ENCODE measurements around the gene SNAP25. TPM values are rescaled to one million over a fixed set of nuclear protein-coding genes. Genes with fewer than 3 reads are reported as not detected.

SNAP25 gene
- total RNA-seq, 1 donor from 2014 or later: 3.7 TPM

- Mint-ChIP-seq H3K9me3 (no peaks in the 10 kb centered on the region), H3K27ac (no peak overlapping the region), H3K4me1 (ENCODE audit: low read depth) (no peaks in the 10 kb centered on the region), H3K36me3 (ENCODE audit: low read depth) (no peaks in the 10 kb centered on the region), H3K27me3 (ENCODE audit: insufficient read depth) (peaks cover 4% of the 10 kb centered on the region), H3K4me3 (no peak overlapping the region)
- no peak for DNase-seq (ENCODE audit: low spot score)
- intact Hi-C loops (cut with micrococcal nuclease): no loop called here
Measured at GRCh38 chr20:10306440-10307358, 88.1 kb downstream of the SNAP25 start.

- no peaks in the 10 kb centered on the region for H3K36me3 Mint-ChIP-seq (ENCODE audit: low read depth)
- peaks cover 4% of the 10 kb centered on the region for H3K27me3 Mint-ChIP-seq (ENCODE audit: insufficient read depth)
- H3K4me3 Mint-ChIP-seq: no peak overlapping the region
- H3K9me3 Mint-ChIP-seq: no peaks in the 10 kb centered on the region
- no peak for DNase-seq (ENCODE audit: low spot score)
- no peaks in the 10 kb centered on the region for H3K4me1 Mint-ChIP-seq (ENCODE audit: low read depth)
- intact Hi-C loops (cut with micrococcal nuclease): no loop called here
- H3K27ac Mint-ChIP-seq: no peak overlapping the region
Measured at GRCh38 chr20:10307359-10307735, 88.7 kb downstream of the SNAP25 start.

DNA sequence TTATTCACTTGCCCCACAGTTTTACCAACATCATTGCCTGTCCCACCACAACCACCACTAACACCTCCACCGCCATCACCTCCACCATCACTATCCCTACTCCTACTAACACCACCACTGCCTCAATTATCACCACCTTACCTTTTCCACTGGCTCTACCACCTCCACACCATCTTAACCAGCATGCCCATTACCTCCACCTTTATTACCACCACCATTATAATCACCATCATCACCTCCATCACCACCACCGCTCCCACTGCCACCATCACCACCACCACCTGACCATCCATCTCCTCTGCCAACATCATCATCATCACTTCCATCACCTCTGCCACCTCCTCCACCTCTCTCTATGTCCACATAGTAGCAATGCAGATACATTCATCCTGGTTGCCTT lies 90.0 kb downstream of the SNAP25 start:
- H3K9me3 Mint-ChIP-seq: no peaks in the 10 kb centered on the region
- H3K4me1 Mint-ChIP-seq (ENCODE audit: low read depth): no peaks in the 10 kb centered on the region
- intact Hi-C loops (cut with micrococcal nuclease): no loop called here
- no peaks in the 10 kb centered on the region for H3K36me3 Mint-ChIP-seq (ENCODE audit: low read depth)
- no peak overlapping the region for H3K4me3 Mint-ChIP-seq
- H3K27me3 Mint-ChIP-seq (ENCODE audit: insufficient read depth): peaks cover 3% of the 10 kb centered on the region
- DNase-seq (ENCODE audit: low spot score): no peak
- H3K27ac Mint-ChIP-seq: no peak overlapping the region

DNA sequence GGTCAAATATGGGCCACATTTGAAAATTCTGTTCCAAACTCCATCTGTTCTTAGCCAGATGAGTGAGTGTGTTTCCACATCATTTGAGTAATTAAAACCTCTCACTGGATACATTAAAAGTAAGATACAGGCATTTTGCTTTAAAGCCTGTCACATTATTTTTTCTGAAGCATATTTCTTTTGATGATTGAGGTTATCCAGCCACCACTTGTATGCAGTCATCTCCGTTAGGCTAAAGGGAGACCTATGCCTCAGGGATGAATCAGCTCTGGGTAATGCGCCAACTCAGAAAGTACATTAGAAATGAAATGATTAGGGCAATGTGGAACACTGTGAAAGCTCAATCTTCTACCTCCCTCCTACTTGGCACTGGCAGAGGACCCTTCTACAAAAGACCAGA lies 90.7 kb downstream of the SNAP25 start:
- no peak overlapping the region for H3K4me3 Mint-ChIP-seq

GRCh38 chr20:10312111-10312510 lies 93.5 kb downstream of the SNAP25 start:
- Mint-ChIP-seq H3K9me3 (no peaks in the 10 kb centered on the region), H3K27ac (no peak overlapping the region), H3K36me3 (ENCODE audit: low read depth) (no peaks in the 10 kb centered on the region), H3K27me3 (ENCODE audit: insufficient read depth) (peaks cover 2% of the 10 kb centered on the region), H3K4me1 (ENCODE audit: low read depth) (no peaks in the 10 kb centered on the region), H3K4me3 (no peak overlapping the region)
- intact Hi-C loops (cut with micrococcal nuclease): no loop called here
- no peak for DNase-seq (ENCODE audit: low spot score)

More for the DNA sequence above, 90.7 kb downstream of the SNAP25 start:
- Mint-ChIP-seq H3K27ac (no peak overlapping the region), H3K4me1 (ENCODE audit: low read depth) (no peaks in the 10 kb centered on the region), H3K36me3 (ENCODE audit: low read depth) (no peaks in the 10 kb centered on the region), H3K9me3 (no peaks in the 10 kb centered on the region), H3K27me3 (ENCODE audit: insufficient read depth) (peaks cover 2% of the 10 kb centered on the region)
- intact Hi-C loops (cut with micrococcal nuclease): no loop called here
- DNase-seq (ENCODE audit: low spot score): no peak

DNA sequence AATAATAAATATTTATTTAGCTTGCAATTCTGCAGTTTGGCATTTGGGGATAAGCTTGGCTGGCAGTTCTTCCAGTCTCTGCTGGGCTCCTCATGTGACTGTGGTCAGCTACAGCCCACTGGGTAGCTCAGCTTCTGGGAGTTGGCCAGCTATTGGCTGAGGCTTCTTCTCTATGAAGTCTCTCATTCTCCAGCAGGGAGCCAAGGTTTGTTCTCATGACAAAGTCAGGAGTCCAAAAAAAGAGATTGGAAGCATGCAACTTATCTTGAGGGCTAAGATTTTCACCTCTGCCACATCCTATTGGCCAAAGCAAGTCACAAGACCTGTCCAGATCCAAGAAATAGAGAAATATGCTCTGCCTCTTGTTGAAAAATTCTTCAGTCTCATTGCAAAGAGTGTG lies 94.6 kb downstream of the SNAP25 start:
- no peaks in the 10 kb centered on the region for H3K4me1 Mint-ChIP-seq (ENCODE audit: low read depth)
- H3K36me3 Mint-ChIP-seq (ENCODE audit: low read depth): no peaks in the 10 kb centered on the region
- intact Hi-C loops (cut with micrococcal nuclease): no loop called here
- H3K4me3 Mint-ChIP-seq: no peak overlapping the region
- no peak for DNase-seq (ENCODE audit: low spot score)
- H3K27ac Mint-ChIP-seq: no peak overlapping the region
- H3K27me3 Mint-ChIP-seq (ENCODE audit: insufficient read depth): peaks cover 2% of the 10 kb centered on the region
- no peaks in the 10 kb centered on the region for H3K9me3 Mint-ChIP-seq

DNA sequence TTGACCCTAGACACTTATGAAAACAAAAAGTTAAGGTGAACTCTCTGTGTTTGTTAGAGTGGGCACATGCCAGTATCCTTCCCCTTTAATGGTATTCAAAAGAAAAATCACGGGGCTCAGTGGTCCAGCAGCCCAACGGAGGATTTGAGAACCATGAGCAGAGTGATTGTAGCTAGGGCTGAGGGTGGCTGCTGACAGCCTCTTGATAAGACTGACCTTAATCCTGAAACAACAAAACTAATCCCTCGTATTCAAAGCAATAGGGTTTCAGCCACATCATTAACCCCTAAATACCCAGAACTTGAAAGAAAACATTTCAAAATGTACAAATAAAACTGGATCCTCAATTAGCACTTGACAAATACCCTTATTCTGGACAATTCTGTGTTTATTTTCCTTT lies 95.1 kb downstream of the SNAP25 start:
- Mint-ChIP-seq H3K4me3 (no peak overlapping the region), H3K36me3 (ENCODE audit: low read depth) (no peaks in the 10 kb centered on the region), H3K27me3 (ENCODE audit: insufficient read depth) (peaks cover 2% of the 10 kb centered on the region), H3K4me1 (ENCODE audit: low read depth) (no peaks in the 10 kb centered on the region), H3K9me3 (peaks cover 3% of the 10 kb centered on the region), H3K27ac (no peak overlapping the region)
- DNase-seq (ENCODE audit: low spot score): no peak
- intact Hi-C loops (cut with micrococcal nuclease): no loop called here

- intact Hi-C loops (cut with micrococcal nuclease): no loop called here
- no peak for DNase-seq (ENCODE audit: low spot score)
- H3K4me3 Mint-ChIP-seq: no peak overlapping the region
- H3K4me1 Mint-ChIP-seq (ENCODE audit: low read depth): no peaks in the 10 kb centered on the region
- H3K9me3 Mint-ChIP-seq: peaks cover 5% of the 10 kb centered on the region
- no peak overlapping the region for H3K27ac Mint-ChIP-seq
- H3K36me3 Mint-ChIP-seq (ENCODE audit: low read depth): no peaks in the 10 kb centered on the region
- H3K27me3 Mint-ChIP-seq (ENCODE audit: insufficient read depth): peaks cover 2% of the 10 kb centered on the region
Measured at GRCh38 chr20:10314198-10314597, 95.6 kb downstream of the SNAP25 start.

DNA sequence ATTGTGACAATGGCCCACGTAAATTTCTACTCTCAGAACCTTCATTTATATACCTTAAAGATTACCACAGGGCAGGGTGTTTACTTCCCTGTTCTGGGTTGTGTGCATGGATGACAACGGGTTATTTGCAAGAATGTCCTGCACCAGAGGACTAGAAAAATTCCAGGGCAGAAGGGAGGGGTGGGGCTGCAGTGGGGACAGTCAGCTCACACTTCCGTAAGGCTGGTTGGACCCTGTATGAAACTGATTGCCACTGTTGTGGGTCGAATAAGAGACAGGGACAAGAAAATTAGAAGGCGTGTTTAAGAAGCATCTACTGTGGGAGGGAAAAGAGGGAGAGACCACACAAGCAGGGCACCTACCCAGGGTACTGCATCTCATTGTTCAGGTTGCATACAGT lies 96.5 kb downstream of the SNAP25 start:
- peaks cover 5% of the 10 kb centered on the region for H3K9me3 Mint-ChIP-seq
- DNase-seq (ENCODE audit: low spot score): no peak
- intact Hi-C loops (cut with micrococcal nuclease): no loop called here
- no peaks in the 10 kb centered on the region for H3K36me3 Mint-ChIP-seq (ENCODE audit: low read depth)
- H3K27me3 Mint-ChIP-seq (ENCODE audit: insufficient read depth): peaks cover 1% of the 10 kb centered on the region
- no peaks in the 10 kb centered on the region for H3K4me1 Mint-ChIP-seq (ENCODE audit: low read depth)
- no peak overlapping the region for H3K27ac Mint-ChIP-seq
- H3K4me3 Mint-ChIP-seq: no peak overlapping the region

DNA sequence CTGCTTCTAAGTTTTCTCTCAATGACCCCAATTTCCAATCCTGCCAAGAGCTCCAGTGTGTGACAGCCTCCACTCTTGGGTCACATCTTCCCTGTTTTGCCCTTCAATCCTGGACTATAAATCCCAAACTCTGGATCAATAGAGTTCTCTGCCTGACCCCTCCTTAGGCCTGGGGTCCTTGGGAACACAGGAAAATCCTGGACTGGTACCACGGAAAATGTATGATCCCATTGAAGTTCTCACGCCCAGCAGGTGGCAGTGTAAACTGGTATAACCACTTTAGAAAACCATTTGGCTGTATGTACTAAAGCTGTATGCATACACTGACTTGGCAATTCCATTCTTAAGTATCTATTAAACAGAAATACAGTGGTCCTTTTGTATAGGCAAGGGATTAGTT lies 98.0 kb downstream of the SNAP25 start:
- Mint-ChIP-seq H3K36me3 (ENCODE audit: low read depth) (no peaks in the 10 kb centered on the region), H3K4me1 (ENCODE audit: low read depth) (no peaks in the 10 kb centered on the region), H3K9me3 (peaks cover 5% of the 10 kb centered on the region), H3K27me3 (ENCODE audit: insufficient read depth) (peaks cover 3% of the 10 kb centered on the region), H3K4me3 (no peak overlapping the region), H3K27ac (no peak overlapping the region)
- intact Hi-C loops (cut with micrococcal nuclease): loop anchor here (1.0 to 2.0 kb wide), 2 partner anchors 111 to 220 kb away; no protein-coding TSS in a partner anchor
- no peak for DNase-seq (ENCODE audit: low spot score)

GRCh38 chr20:10318291-10319024 lies 99.8 kb downstream of the SNAP25 start:
- no peaks in the 10 kb centered on the region for H3K4me1 Mint-ChIP-seq (ENCODE audit: low read depth)
- no peaks in the 10 kb centered on the region for H3K36me3 Mint-ChIP-seq (ENCODE audit: low read depth)
- no peak overlapping the region for H3K27ac Mint-ChIP-seq
- intact Hi-C loops (cut with micrococcal nuclease): no loop called here
- DNase-seq (ENCODE audit: low spot score): no peak
- H3K9me3 Mint-ChIP-seq: peaks cover 5% of the 10 kb centered on the region
- H3K4me3 Mint-ChIP-seq: no peak overlapping the region
- peaks cover 3% of the 10 kb centered on the region for H3K27me3 Mint-ChIP-seq (ENCODE audit: insufficient read depth)

DNA sequence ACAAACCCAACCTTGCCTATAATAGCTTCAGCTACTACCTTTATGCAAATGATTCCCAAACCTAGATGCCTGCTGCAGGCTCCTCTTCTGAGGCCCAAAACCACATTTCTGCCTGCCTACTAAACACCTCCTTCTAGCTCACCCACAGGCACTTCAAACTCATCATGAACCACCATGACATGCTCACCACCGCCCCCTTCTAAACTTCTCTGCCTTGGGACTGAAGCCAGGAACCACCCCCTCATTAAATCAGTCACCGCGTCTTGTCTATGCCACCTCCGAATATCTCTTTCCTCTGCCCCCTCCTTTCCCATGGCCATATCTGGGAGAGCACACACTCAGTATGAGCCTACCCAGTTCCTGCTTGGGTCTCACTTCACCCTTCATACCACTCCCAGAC lies 101.2 kb downstream of the SNAP25 start:
- H3K4me3 Mint-ChIP-seq: no peak overlapping the region
- H3K27ac Mint-ChIP-seq: no peak overlapping the region
- no peak for DNase-seq (ENCODE audit: low spot score)
- H3K36me3 Mint-ChIP-seq (ENCODE audit: low read depth): no peaks in the 10 kb centered on the region
- H3K9me3 Mint-ChIP-seq: peaks cover 5% of the 10 kb centered on the region
- H3K27me3 Mint-ChIP-seq (ENCODE audit: insufficient read depth): peaks cover 3% of the 10 kb centered on the region
- intact Hi-C loops (cut with micrococcal nuclease): no loop called here
- no peaks in the 10 kb centered on the region for H3K4me1 Mint-ChIP-seq (ENCODE audit: low read depth)

- H3K27ac Mint-ChIP-seq: no peak overlapping the region
- H3K36me3 Mint-ChIP-seq (ENCODE audit: low read depth): no peaks in the 10 kb centered on the region
- H3K4me1 Mint-ChIP-seq (ENCODE audit: low read depth): no peaks in the 10 kb centered on the region
- H3K27me3 Mint-ChIP-seq (ENCODE audit: insufficient read depth): peaks cover 3% of the 10 kb centered on the region
- no peak for DNase-seq (ENCODE audit: low spot score)
- H3K4me3 Mint-ChIP-seq: no peak overlapping the region
- peaks cover 5% of the 10 kb centered on the region for H3K9me3 Mint-ChIP-seq
- intact Hi-C loops (cut with micrococcal nuclease): no loop called here
Measured at GRCh38 chr20:10321138-10321717, 102.6 kb downstream of the SNAP25 start.

All from activated T-helper 1 cell treated with anti-CD3 and anti-CD28 coated beads, Interleukin-12 subunit alpha, Interleukin-12 subunit beta, Interleukin-2, Interleukin-4 antibody, amounts not matched to agents 30 ng/mL and 10 ng/mL and 1 ng/mL, durations not matched to agents 14 hours and 24 hours and 36 hours (primary cell).